Activated T-helper 17 cell treated with anti-CD3 and anti-CD28 coated beads, Interleukin-2, amount 50 U/mL, for 72 hours (primary cell): ENCODE results near the gene EBPL. TPM values are rescaled to one million over a fixed set of nuclear protein-coding genes. Genes with fewer than 3 reads are reported as not detected.
"Not testable (repeated sequence)": the region's sequence is repeated elsewhere in the genome, so short reads cannot be mapped to it uniquely, and the experiment has no call there.

Experiments
- ATAC-seq: fragments of 150-1000 bp; cut with Tn5 transposase; replicated peaks from 2 replicates; pipeline ENCODE4 v1.10.0; 2021; ENCODE audit warnings: mild to moderate bottlenecking, moderate library complexity
- H3K27ac Mint-ChIP-seq: one replicate; pipeline ENCODE4 v1.8.0; 2022; ENCODE audit warnings: mixed read lengths
- H3K27me3 Mint-ChIP-seq: one replicate; pipeline ENCODE4 v1.8.0; 2022; ENCODE audit warnings: mixed read lengths
- H3K36me3 Mint-ChIP-seq: one replicate; pipeline ENCODE4 v1.8.0; 2022; ENCODE audit warnings: low read depth, mild to moderate bottlenecking, mixed read lengths
- H3K4me1 Mint-ChIP-seq: one replicate; pipeline ENCODE4 v1.8.0; 2022; ENCODE audit warnings: mixed read lengths
- H3K4me3 Mint-ChIP-seq: one replicate; pipeline ENCODE4 v1.8.0; 2022; ENCODE audit warnings: mild to moderate bottlenecking, mixed read lengths
- H3K9me3 Mint-ChIP-seq: one replicate; pipeline ENCODE4 v1.8.0; 2022; ENCODE audit warnings: mixed read lengths
- total RNA-seq, 2 donors: library from RNA; stranded (reverse); gene quantifications; one replicate each; pipeline ENCODE4 v1.2.3, GENCODE V29; 2022

Gene EBPL
- total RNA-seq, 2 donors from 2014 or later = 24.0 to 53.5 TPM

- Mint-ChIP-seq H3K4me1 (no peaks in the 10 kb centered on the region), H3K4me3 (no peak overlapping the region), H3K27ac (no peak overlapping the region), H3K27me3 (no peaks in the 10 kb centered on the region), H3K36me3 (no peaks in the 10 kb centered on the region), H3K9me3 (no peaks in the 10 kb centered on the region)
- no peak for ATAC-seq
Measured at GRCh38 chr13:49632156-49632555, 59.1 kb downstream of the EBPL start.

- no peaks in the 10 kb centered on the region for H3K27me3 Mint-ChIP-seq
- H3K9me3 Mint-ChIP-seq = no peaks in the 10 kb centered on the region
- no peak overlapping the region for H3K27ac Mint-ChIP-seq
- no peaks in the 10 kb centered on the region for H3K4me1 Mint-ChIP-seq
- ATAC-seq = no peak
- no peak overlapping the region for H3K4me3 Mint-ChIP-seq
- H3K36me3 Mint-ChIP-seq = no peaks in the 10 kb centered on the region
Measured at GRCh38 chr13:49630580-49630979, 60.7 kb downstream of the EBPL start.

GRCh38 chr13:49629947-49630346 is 61.3 kb downstream of the EBPL start:
- H3K27me3 Mint-ChIP-seq = no peaks in the 10 kb centered on the region
- H3K4me1 Mint-ChIP-seq = no peaks in the 10 kb centered on the region
- H3K27ac Mint-ChIP-seq = no peak overlapping the region
- no peak for ATAC-seq
- H3K9me3 Mint-ChIP-seq = no peaks in the 10 kb centered on the region
- no peaks in the 10 kb centered on the region for H3K36me3 Mint-ChIP-seq
- H3K4me3 Mint-ChIP-seq = no peak overlapping the region

- Mint-ChIP-seq H3K4me3 (peak overlapping the region; percentile 83), H3K36me3 (no peaks in the 10 kb centered on the region), H3K27me3 (no peaks in the 10 kb centered on the region), H3K4me1 (no peaks in the 10 kb centered on the region), H3K9me3 (no peaks in the 10 kb centered on the region), H3K27ac (no peak overlapping the region)
- ATAC-seq = no peak
Measured at GRCh38 chr13:49629196-49629938, 61.9 kb downstream of the EBPL start.

DNA sequence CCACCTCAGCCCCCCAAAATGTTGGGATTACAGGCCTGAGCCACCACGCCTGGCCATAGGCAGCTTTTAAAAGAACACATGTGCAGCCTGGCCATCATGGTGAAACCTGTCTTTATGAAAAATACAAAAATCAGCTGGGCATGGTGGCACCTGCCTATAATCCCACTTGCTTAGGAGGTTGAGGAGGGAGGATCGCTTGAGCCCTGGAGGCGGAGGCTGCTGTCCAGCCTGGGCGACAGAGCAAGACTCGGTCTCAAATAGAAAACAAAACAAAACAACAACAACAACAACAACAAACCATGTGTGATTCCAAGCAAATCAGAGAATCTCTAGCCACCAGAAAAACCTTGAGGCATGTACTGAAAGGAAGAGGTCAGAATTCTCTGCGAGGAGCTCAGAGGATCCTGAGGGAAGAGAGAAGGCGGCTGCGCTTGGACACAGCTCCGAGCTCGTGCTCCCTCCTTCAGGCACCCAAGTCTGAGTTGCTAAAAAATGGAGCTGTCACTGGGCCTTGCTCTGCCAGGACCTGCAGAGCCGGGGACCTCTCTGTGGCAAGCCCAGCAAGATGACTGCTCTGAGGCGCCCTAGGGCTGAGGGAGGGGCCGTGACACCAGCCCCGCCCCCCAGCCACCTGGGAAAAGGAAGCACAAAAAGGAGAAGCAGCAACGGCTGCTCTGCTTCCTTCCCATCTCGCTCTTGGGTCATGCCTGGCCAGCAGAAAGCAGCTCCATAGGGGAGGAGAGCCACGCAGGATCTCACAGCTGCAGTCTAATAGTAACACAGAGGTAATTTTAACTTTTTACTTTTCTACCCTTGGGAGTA is 63.2 kb downstream of the EBPL start, which contains the start of gene ARL11:
ARL11 (plus strand) TSS at position 677 of the 822 bp plus-strand sequence. CDS start 1,941 bp downstream, outside the sequence.
- no peaks in the 10 kb centered on the region for H3K4me1 Mint-ChIP-seq
- H3K27me3 Mint-ChIP-seq = no peaks in the 10 kb centered on the region
- H3K4me3 Mint-ChIP-seq = peak within 1 kb of the TSS; percentile 83
- no peaks in the 10 kb centered on the region for H3K9me3 Mint-ChIP-seq
- no peaks in the 10 kb centered on the region for H3K36me3 Mint-ChIP-seq
- ATAC-seq = peak; percentile 88
- peak within 1 kb of the TSS; percentile 70 for H3K27ac Mint-ChIP-seq

DNA sequence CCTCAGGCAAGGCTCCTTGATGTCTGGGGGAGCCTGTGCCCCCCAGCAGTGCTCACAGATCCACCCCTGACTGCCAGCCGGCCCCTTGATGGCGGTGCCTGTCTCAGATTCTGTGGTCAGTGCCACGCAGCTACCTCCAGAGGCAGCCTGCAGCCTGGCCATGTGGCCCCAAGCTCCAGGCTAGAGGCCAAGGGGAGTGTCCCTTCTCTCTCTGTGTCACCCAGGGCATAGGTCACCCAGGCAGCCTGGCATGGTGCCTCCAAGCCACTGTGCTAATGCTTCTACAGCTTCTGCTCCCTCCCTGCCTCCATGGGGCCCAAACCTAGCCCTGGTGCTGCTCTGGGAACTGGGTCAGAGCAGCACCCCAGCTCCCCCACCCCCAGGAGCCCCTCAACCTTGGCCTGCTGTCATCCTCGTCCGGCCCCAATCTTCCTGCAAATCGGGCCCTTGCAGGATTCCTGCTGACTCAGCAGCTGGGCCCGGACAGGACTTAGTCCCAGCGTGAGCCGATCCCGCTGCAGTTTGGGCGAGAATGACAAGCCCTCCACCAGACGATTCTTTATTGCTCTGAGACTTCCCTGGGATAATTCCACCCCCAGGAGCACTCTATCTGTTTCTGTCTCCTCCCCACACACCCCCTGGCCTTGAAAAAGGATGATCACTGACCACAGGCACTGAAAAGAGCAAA is 65.8 kb downstream of the EBPL start:
- H3K36me3 Mint-ChIP-seq = no peaks in the 10 kb centered on the region
- no peak for ATAC-seq
- no peaks in the 10 kb centered on the region for H3K9me3 Mint-ChIP-seq
- H3K27ac Mint-ChIP-seq = no peak overlapping the region
- H3K27me3 Mint-ChIP-seq = peaks cover 3% of the 10 kb centered on the region
- H3K4me3 Mint-ChIP-seq = no peak overlapping the region
- no peaks in the 10 kb centered on the region for H3K4me1 Mint-ChIP-seq

- Mint-ChIP-seq H3K27ac (no peak overlapping the region), H3K36me3 (no peaks in the 10 kb centered on the region), H3K9me3 (no peaks in the 10 kb centered on the region), H3K4me3 (no peak overlapping the region), H3K27me3 (peaks cover 6% of the 10 kb centered on the region), H3K4me1 (no peaks in the 10 kb centered on the region)
- no peak for ATAC-seq
Measured at GRCh38 chr13:49624229-49624628, 67.1 kb downstream of the EBPL start.

- no peak overlapping the region for H3K27ac Mint-ChIP-seq
- H3K4me3 Mint-ChIP-seq = no peak overlapping the region
- peaks cover 9% of the 10 kb centered on the region for H3K27me3 Mint-ChIP-seq
- no peaks in the 10 kb centered on the region for H3K4me1 Mint-ChIP-seq
- H3K36me3 Mint-ChIP-seq = no peaks in the 10 kb centered on the region
- no peak for ATAC-seq
- no peaks in the 10 kb centered on the region for H3K9me3 Mint-ChIP-seq
Measured at GRCh38 chr13:49622174-49622946, 68.9 kb downstream of the EBPL start.

DNA sequence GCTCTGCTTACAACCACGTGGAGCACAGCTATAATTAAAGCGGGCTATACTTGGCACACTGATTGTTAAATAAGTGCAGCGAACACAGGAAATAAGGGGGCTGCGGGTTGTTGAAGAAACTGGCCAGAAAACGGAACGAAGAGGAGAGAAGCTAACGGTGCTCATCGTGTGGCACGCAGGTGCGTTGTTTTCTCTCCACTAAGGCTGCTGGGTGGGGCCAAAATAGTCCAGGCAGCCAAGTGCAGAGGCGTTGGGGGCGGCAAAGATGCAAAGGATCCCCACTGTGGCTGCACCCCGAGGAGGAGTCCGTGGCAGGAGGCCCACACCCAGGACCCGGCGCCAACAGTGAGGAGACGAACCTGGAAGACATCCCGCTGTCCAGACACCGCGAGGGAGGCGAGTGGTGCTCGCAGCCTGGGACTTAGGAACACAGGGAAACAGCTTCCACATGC is 71.1 kb downstream of the EBPL start:
- Mint-ChIP-seq H3K36me3 (no peaks in the 10 kb centered on the region), H3K4me1 (no peaks in the 10 kb centered on the region), H3K27me3 (peaks cover 9% of the 10 kb centered on the region), H3K9me3 (no peaks in the 10 kb centered on the region), H3K4me3 (no peak overlapping the region), H3K27ac (no peak overlapping the region)
- no peak for ATAC-seq

- H3K9me3 Mint-ChIP-seq = no peaks in the 10 kb centered on the region
- no peak for ATAC-seq
- no peaks in the 10 kb centered on the region for H3K4me1 Mint-ChIP-seq
- H3K27me3 Mint-ChIP-seq = peaks cover 9% of the 10 kb centered on the region
- H3K4me3 Mint-ChIP-seq = no peak overlapping the region
- no peaks in the 10 kb centered on the region for H3K36me3 Mint-ChIP-seq
- no peak overlapping the region for H3K27ac Mint-ChIP-seq
Measured at GRCh38 chr13:49616676-49617065, 74.6 kb downstream of the EBPL start.

GRCh38 chr13:49615836-49616675 is 75.2 kb downstream of the EBPL start:
- H3K27ac Mint-ChIP-seq = no peak overlapping the region
- H3K36me3 Mint-ChIP-seq = no peaks in the 10 kb centered on the region
- H3K27me3 Mint-ChIP-seq = peaks cover 7% of the 10 kb centered on the region
- no peak overlapping the region for H3K4me3 Mint-ChIP-seq
- no peaks in the 10 kb centered on the region for H3K9me3 Mint-ChIP-seq
- no peaks in the 10 kb centered on the region for H3K4me1 Mint-ChIP-seq
- no peak for ATAC-seq

GRCh38 chr13:49612042-49612441 is 79.2 kb downstream of the EBPL start:
- not testable (repeated sequence) for H3K27me3 Mint-ChIP-seq, H3K4me1 Mint-ChIP-seq, H3K36me3 Mint-ChIP-seq, H3K9me3 Mint-ChIP-seq, ATAC-seq, H3K27ac Mint-ChIP-seq, H3K4me3 Mint-ChIP-seq
